Stomach (tissue), 4 donors: Measurements from ENCODE around the gene CKB.

Experiments used
- CTCF ChIP-seq, 7 experiments: fragments of 450-650 bp in 4 of 7; fragments of 200-600 bp in 3 of 7; sonication (generic) in 3 of 7; IDR thresholded peaks; one replicate each; pipeline ENCODE4 v1.5.1; 2016 to 2019; ENCODE audit warnings: antibody characterized with exemption in 7 of 7, control low read depth in 2 of 7, mild to moderate bottlenecking in 1 of 7
- POLR2A ChIP-seq, 4 donors: fragments of 450-650 bp; IDR thresholded peaks; one replicate each; pipeline ENCODE4 v1.6.1; 2016; ENCODE audit warnings: antibody characterized with exemption in 4 of 4, control low read depth in 2 of 4, mild to moderate bottlenecking in 1 of 4, moderate library complexity in 1 of 4
- POLR2AphosphoS5 ChIP-seq, 3 donors: sonication (generic); formaldehyde crosslinking; IDR thresholded peaks; one replicate each; pipeline ENCODE4 v1.6.1; 2016; ENCODE audit warnings: antibody characterized with exemption in 3 of 3

DNA sequence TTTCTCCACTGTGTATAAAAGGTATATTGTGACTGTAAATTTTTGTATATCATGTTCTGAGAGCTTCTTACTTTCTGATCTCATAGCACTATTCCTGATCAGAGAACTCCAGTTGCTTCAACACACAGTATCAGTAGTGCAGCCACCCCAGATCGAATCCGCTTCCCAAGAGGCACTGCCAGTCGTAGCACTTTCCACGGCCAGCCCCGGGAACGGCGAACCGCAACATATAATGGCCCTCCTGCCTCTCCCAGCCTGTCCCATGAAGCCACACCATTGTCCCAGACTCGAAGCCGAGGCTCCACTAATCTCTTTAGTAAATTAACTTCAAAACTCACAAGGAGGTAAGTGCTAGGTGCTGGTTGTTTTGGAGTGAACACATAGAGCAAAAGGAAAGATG, 30.9 kb downstream of the CKB start:
- TF ChIP-seq CTCF (IDR thresholded peaks at IDR 0.05) (no peak), POLR2AphosphoS5 (IDR thresholded peaks at IDR 0.05) (no peak), POLR2A (IDR thresholded peaks at IDR 0.05) (no peak)
